Activated T-cell treated with anti-CD3 and anti-CD28 coated beads, Interleukin-2, amount 50 U/mL, for 1 hour (primary cell): ENCODE measurements around the gene FIG4.
"Not testable (repeated sequence)": the region's sequence is repeated elsewhere in the genome, so short reads cannot be mapped to it uniquely, and the experiment has no call there.

Source experiments
- DNase-seq: peaks from one replicate; pipeline ENCODE4 v3.0.0-alpha.2; 2020

The FIG4 gene

DNA sequence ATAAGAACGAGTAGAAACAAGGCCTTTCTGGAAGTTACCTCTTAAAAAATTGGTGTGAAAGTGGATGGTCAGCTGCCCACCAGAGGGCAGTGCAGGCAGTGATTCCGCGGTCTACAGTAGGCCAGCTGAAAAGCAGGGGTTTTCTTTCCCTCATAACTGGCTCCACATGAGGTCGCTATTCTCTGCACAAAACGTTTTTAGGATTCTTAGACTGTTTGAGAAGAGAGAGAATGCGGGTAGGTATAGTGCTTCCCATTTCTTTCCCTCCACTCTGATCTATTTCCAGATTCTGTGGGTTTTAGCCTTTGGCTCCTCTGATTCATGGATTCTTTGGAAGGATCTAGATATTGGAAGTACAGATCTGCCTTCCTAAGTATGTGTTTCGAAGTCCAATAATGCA is 14.2 kb downstream of the FIG4 start:
- DNase-seq = peak; percentile 73

DNA sequence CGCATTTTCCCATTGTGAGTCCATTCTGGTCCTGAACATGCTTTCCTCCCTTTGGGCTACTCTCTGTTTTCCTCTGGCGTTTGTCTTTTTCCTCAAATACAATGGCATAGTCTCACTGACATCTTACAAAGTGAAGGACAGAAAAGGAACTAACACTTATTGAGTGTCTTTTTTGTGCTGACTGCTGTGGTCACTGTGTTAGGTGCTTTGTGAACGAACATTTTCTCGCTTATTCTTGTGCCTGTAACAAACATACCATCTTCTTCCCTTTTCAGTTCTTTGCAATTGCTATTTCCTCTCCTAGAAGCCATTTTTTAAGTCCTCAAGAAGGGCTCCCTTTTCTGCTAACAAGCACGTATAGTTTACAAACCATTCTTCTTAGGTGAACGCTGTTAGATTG is 15.4 kb downstream of the FIG4 start:
- no peak for DNase-seq

DNA sequence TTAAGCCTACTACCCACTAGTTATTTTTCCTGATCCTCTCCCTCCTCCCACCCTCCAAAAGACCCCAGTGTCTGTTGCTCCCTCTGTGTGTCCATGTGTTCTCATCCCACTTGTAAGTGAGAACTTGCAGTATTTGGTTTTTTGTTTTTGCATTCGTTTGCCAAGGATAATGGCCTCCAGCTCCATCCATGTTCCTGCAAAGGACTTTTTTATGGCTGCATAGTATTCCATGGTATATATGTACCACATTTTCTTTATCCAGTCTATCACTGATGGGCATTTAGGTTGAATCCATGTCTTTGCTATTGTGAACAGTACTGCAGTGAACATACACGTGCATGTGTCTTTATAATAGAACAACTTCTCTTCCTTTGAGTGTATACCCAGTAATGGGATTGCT is 17.0 kb downstream of the FIG4 start:
- DNase-seq = not testable (repeated sequence)

DNA sequence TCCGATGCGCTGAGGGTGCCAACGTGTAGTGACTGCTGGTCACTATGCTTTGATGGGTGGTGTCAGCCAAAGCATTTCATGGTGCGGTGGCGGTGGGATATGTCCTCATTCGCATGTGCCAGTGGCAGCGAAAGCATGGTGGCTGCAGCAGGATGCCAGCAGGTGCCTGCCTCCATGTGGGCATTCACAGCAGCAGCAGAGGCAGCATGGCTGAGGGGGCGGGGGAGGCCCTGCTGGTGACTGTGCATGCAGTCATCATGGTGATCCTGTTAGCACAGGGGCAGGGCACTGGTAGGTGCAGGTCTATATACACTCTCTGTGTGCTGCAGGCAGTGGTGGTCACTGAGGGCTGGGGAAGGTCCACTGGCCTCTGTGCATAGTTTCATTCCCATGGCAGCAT is 22.0 kb downstream of the FIG4 start:
- DNase-seq = no peak

DNA sequence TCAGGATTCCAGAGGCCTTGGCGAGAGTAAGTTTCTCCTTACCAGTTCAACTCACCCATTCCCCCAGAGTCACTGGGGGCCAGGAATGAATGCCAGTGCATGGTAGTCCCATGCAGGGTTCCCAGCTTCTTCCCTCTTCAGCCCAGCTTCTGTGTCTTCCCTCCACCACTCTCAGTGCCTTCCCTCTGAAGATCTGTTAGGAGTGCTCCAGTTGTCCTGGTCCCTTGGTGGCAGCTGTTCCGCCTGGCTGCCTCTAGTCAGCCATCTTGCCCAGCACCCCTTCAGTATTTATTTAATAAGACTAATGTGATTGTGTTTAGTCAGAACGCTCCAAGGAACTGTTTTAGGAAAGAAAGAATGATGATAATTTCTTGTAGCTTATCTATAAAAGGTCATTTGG is 23.1 kb downstream of the FIG4 start:
- DNase-seq = no peak

DNA sequence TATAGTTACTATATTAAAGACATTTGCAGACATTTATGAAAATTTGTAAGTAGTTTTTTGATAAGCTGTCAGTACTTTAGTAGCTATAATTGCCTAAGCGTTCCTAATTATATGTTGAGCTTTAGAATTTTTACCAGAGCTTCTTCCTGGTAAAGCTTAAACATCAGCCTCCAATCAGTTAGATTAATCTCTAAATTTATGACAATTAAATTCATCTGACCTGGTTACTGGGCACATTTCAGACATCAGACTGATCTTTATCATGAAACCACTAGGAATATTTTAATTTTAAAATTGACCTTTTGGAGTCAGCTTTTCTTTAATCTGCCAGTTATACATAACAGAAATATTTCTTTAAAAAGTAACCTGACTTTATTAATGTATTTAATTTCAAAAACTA is 23.5 kb downstream of the FIG4 start:
- DNase-seq = no peak

DNA sequence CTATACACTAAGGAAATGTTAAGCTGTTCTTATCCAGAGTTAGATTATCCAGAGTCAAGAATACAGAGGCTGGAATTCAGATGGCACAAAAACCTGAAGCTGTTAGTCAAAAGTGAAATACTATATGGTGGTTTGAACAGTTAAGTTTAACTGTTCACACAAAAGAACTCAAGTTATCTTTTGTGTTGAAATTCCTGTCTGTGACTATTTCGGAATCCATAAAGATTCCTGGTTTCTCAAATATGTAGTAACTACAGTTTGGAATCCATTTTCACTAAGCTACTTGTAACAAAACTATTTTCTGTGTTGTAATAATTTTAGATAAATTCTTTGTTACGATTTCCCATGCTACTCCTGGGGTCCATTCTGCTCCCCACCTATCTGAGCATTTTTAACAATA is 24.5 kb downstream of the FIG4 start:
- DNase-seq = no peak

DNA sequence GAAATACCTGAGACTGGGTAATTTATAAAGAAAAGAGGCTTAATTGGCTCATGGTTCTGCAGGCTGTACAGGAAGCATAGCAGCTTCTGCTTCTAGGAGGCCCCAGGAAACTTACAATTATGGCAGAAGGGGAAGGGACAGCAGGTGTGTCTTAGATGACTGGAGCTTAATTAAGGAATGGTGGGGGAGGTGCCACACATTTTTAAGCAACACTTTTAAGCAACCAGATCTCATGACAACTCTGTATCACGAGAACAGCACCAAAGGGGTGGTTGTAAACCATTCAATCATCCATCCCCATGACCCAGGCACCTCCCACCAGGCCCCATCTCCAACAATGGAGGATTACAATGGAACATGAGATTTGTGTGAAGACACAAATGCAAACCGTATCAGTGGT is 26.9 kb downstream of the FIG4 start:
- DNase-seq = no peak

DNA sequence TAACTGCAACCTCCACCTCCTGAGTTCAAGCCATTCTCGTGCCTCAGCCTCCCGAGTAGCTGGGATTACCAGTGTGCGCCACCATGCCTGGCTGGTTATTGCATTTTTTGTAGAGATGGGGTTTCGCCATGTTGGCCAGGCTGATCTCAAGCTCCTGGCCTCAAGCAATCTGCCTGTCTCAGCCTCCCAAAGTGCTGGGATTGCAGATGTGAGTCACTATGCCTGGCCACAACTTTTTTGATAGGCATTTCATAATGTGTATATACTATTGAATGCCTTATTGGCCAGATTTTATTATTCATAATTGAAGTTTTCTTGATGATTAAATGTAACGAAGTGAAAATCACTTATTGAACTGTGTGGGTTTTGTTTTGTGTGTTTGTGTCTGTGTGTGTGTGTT is 27.9 kb downstream of the FIG4 start:
- no peak for DNase-seq

DNA sequence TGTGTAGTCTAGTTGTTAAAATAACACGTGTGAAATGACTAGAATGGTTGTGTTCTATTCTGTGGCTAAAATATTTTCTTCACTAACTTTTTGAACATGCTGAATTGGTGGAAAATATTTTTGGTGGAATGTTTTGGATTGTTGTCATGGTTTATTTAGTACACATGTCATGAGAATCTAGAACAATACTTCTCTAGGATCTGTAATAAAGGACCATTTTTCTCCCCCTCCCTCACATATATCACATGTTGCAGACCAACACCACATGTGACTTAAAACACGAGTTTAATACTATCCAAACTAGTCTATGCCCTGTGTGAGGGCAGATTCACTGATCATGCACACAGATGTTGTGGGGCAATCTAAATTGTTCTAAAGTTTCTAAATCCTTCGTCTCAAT is 29.2 kb downstream of the FIG4 start:
- no peak for DNase-seq

DNA sequence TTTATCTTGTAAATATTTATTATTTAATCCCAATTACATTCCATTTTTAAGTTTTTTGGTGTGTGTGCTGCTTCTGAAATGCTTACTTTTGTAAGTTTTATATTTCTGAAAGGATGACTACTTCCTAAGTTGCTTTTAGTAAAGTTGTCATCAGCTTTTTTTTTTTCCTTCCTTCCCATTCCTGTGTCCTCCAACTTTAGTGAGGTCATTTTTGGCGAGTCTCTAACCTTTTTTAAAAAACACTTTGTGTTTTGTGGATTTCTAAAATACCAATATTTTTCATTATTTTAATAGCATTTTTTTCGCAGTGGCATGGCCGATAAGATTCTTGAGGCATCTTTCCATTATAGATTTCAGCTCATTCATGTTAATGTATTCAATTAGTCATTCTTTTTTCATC is 30.9 kb downstream of the FIG4 start:
- no peak for DNase-seq

DNA sequence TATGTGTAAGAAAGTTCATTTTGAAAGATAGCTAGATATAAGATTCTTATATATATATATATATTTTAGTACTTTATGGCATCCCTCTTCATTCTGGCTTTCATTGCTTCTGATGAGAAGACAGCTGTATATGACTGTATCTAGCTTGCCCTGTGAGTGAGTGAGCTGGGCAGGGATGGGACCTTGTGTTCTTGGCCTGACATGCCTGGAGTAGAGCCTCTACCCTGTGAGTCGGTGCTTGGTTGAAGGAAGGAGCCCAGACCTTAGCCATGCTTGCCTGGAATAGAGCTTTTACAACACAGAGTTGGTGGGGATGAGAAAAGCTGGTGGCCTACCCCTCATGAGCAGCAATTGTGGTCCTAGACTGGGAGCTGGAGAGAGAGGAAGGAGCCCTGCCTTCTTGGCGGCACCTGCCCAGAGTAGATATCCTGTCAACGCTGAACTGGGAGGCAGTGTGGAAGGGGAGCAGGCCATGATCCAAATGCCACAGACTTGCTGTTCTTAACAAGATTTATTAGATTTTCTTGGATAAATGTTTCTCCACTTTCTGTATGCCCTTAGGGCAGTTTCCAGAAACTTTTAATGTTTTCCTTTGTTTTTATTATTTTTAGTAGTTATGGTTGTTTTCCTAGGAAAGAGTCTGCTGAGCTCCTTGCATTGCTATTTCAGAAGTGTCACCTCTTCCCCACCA is 31.6 kb downstream of the FIG4 start:
- DNase-seq = no peak

DNA sequence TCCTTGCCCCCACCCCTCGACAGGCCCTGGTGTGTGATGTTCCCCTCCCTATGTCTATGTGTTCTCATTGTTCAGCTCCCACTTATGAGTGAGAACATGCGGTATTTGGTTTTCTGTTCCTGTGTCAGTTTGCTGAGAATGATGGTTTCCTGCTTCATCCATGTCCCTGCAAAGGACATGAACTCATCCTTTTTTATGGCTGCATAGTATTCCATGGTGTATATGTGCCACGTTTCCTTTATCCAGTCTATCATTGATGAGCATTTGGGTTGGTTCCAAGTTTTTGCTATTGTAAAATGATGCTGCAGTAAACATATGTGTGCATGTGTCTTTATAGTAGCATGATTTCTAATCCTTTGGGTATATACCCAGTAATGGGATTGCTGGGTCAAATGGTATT is 34.2 kb downstream of the FIG4 start:
- DNase-seq = not testable (repeated sequence)

DNA sequence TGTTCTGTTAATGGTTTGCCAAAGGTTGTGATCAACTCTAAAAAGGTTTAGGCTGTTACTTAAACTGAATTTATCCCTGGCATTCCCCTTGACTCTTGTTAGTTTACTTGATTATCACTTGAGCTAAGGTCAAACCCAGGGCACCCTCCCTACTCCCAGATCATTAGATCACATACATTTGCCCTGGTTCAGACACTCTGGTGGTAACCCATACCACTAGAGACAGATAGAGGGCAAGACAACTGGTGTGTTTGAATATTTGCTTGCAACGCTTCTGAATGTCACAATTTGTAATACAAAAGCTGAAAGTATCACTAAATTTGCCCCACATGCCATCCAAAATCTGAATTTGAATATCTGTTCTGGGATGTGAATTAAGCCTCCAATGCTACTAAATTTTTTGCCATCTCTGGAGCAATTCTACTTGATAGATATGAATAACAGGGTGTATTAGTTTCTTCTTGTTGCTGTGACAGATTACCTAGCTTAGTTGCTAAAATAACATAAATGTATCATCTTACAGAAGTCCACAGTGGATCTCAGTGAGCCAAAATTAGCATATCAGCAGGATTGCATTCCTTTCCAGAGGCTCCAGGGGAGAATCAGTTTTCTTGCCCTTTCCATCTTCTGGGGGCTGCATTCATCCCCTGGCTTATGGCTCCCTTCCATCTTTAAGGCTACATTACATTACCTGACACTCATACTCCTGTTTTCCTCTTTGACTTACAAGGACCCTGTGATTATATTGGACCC is 45.4 kb downstream of the FIG4 start:
- no peak for DNase-seq

DNA sequence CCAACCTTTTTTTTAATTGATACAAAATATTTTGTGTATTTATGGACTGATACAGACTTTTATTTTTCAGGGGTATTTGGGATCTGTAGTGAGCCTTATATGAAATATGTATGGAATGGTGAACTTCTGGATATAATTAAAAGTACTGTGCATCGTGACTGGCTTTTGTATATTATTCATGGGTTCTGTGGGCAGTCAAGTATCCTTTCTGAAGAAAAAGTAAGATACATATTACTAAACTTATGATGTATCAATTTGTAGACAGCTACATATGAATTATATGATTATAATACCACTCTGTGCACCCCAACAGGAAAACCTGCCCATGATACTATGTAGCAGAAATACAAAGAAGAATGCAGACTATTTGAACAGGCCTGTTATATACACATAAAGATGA is 47.2 kb downstream of the FIG4 start:
- DNase-seq = no peak

DNA sequence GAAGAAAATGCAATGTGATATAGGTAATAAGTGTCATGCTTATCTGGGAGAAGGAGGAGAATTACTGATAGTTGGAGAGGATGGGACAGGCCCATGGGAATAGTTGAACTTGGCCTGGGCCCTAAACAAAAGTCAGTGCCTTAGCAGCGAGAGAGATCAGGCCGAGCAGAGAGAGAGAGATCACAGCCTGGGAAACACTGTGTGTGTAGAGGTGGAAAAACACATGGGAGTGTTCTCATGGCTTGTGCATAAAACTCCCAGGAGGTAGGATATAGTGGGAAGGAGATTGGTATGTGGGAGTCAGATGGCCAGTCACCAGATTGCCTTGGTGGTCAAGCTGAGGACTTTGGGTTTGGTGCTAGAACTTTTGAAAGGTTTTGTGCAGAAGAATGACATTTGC is 47.6 kb downstream of the FIG4 start:
- DNase-seq = no peak

DNA sequence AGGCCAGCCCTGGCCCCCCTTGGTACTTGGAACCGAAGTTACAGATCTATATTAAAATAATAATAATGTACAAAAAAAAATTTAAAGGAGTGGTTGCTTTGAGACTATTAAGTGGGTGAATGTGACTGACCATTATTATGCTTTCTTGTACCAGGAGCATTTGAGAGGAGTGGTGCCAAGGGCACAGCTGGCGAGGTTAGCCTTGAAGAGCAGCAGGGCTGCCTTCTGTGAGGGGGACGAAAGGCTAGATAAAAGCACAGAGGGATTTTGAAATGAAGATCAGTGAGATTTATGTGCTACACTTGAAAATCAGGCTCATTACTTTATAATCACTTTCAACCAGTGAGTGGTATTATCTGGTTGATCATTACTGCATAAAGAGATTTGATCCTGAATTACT is 48.6 kb downstream of the FIG4 start:
- DNase-seq = no peak

DNA sequence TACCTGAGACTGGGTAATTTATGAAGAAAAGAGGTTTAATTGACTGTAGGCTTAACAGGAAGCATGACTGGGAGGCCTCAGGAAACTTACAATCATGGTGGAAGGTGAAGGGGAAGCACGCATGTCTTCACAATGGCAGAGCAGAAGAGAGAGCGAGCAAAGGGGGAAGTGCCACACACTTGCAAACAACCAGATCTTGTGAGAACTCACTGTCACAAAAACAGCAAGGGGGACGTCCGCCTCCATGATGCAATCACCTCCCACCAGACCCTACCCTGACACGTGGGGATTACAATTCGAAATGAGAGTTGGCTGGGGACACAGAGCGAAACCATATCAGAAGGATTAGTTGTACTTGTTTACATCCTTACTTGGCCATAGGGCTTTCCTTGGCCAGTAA is 49.7 kb downstream of the FIG4 start:
- no peak for DNase-seq

DNA sequence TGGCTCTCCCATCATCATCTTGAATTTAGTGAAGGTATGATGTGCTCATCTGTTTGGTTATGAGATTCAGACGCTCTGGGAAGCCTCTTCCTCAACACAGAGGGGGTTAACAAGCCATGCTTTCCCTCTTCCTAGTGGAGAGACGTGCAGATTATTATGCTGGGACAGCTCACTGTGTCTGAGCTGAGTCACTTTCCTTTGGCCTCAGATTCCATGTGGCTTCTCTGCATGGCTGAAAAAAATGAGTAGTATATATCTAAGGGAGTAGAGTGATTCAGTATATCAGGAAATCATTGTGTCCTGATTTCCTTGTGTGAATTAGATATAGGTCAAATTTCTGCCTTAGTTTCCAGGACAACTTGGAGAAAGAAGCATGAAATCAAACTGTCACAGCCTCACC is 52.6 kb downstream of the FIG4 start:
- no peak for DNase-seq

DNA sequence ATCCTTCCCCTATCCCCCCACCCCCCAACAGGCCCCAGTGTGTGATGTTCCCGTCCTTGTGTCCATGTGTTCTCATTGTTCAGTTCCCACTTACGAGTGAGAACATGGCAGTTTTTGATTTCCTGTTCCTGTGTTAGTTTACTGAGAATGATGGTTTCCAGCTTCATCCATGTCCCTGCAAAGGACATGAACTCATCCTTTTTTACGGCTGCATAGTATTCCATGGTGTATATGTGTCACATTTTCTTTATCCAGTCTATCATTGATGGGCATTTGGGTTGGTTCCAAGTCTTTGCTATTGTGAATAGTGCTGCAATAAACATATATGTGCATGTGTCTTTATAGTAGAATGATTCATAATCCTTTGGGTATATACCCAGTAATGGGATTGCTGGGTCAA is 53.7 kb downstream of the FIG4 start:
- not testable (repeated sequence) for DNase-seq

DNA sequence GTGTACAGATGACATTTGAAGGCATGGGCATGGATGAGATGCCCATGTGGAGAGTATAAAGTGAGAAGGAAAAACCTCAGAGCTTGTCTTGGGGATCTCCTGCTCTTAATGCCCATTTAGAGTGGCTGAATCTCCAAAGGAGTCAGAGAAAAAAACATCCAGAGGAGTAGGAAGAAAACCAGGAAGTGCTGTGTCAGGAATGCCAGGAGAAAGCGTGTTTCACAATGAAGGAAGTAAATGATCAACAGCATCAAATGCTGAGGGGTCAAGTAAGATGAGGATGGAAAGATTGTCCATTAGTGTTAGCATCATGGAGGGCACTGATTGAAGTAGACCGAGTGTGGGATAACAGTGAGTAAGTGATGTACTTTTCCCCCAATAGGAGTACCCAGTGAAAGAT is 56.1 kb downstream of the FIG4 start:
- no peak for DNase-seq

DNA sequence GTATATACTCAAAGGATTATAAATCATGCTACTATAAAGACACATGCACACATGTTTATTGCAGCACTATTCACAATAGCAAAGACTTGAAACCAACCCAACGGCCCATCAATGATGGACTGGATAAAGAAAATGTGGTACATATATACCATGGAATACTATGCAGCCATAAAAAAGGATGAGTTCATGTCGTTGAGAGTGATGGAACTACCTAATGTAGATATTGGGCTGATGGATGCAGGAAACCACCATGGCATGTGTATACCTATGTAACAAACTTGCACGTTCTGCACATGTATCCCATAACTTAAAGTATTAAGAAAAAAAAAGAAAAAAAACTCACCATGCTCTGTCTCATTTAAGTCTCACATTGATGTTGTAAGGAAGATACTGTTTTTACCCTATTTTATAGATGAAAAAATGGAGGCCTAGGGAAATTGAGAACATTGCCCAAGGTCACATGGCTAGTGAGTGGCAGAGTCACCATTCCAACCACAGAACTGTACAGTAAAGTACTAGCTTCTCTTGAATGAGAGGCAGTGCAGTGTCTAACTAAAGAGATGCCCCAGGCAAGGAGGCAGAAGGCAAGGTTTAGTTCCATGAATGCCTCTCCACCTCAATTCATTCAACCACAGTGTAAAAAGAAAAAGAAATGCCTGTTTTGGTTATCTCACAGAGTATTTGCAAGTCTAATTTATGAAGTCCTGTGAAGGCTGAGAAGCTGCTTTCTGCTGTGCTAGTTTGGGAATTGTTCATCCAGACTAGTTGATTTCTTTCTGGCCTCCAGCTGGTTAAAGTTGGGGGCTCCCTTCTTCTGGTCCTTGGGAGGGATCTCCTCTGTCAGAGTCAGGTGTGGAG is 68.2 kb downstream of the FIG4 start:
- DNase-seq = no peak

DNA sequence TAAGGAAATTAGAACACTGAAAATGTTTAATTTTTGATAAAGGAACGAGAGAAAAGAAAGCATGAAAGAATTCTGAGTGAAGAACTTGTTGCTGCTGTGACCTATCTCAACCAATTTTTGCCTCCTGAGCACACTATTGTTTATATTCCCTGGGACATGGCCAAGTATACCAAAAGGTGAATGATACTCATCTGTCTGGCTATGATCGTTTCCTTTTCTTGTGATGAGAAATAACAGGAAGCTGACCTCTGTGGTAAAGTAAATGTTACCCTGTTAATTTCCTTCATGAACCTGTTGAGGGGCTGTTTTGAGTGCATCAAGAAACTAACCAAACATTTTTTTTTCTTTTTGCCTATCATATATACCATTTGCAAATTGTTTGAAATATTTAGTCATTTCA is 69.1 kb downstream of the FIG4 start:
- no peak for DNase-seq

DNA sequence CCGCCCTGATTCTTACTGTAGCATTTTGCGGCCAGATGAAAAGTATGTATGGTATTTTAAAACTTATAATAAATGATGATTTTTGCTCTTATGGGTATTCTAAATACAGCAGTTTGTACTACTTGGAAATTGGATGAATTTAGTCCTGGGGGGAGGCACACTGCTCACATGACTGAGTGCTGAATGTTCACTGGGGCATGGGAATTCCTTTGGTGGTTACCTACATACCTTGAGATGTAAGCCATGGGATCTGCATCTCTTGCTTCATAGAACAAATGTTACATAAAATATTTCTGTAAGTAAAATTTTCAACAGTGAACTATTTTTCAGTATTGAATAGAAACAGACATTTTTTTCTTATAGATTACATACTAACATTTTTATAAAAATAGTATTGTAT is 71.1 kb downstream of the FIG4 start:
- DNase-seq = no peak
